Subcutaneous adipose tissue (tissue), 4 donors: ENCODE measurements around the gene STC2. TPM values are rescaled to one million over a fixed set of nuclear protein-coding genes. Genes with fewer than 3 reads are reported as not detected.

Source experiments
- CTCF ChIP-seq: fragments of 450-650 bp; IDR thresholded peaks from one replicate; pipeline ENCODE4 v1.5.1; 2016; ENCODE audit warnings: low read depth, mild to moderate bottlenecking, control low read depth, antibody characterized with exemption, moderate library complexity
- total RNA-seq, 4 donors: library from RNA; depleted of rRNA; stranded (reverse); fragments of >200 nt; gene quantifications; one replicate each; pipeline ENCODE4 v1.1.0, GENCODE V29; 2016

STC2 gene
- total RNA-seq, 4 donors from 2014 or later: 2.4 to 15.0 (median 4.2) TPM

- TF ChIP-seq CTCF: no peak
Measured at GRCh38 chr5:173302546-173303155, 25.6 kb downstream of the STC2 start.

GRCh38 chr5:173301695-173302545 is 26.3 kb downstream of the STC2 start:
- no peak for TF ChIP-seq CTCF

GRCh38 chr5:173300389-173301047 is 27.7 kb downstream of the STC2 start:
- no peak for TF ChIP-seq CTCF

- no peak for TF ChIP-seq CTCF
Measured at GRCh38 chr5:173299820-173300219, 28.4 kb downstream of the STC2 start.

- TF ChIP-seq CTCF: no peak
Measured at GRCh38 chr5:173298213-173298926, 29.8 kb downstream of the STC2 start.

- TF ChIP-seq CTCF: no peak
Measured at GRCh38 chr5:173297813-173298212, 30.4 kb downstream of the STC2 start.
